ENCODE data around the gene LGALS3BP.

DNA sequence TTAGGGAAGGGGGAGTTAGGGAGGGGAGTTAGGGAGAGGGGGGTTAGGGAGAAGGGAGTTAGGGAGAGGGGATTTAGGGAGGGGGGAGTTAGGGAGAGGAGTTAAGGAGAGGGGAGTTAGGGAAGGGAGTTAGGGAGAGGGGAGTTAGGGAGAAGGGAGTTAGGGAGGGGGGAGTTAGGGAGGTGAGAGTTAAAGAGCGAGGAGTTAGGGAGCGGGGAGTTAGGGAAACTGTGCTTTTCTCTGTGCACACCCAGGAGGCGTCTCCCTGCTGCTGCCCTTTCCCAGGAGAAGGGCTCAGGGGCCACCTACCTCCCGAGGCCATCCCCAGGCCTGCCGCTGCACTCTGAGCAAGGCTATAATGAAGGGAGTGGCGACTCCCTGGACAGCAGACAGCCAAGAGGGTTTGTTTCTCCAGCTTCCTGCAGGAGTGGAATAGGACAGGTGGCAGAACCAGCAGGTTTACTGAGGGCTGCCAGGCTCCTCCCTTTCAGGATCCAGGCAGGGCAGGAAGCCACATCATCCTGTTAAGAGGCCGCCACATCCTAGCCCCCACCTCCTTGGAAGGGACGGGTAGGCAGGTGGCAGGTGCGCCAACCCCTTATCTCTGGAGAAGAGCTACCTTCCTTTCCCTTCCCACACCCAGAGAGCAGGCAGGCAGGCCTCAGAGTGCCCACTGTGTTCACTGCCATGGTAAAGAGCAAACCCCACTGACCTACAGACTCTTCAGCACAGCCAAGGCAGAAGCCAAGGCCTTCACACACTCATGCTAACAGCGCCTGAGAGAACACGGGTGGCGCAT lies 25.5 kb upstream of the LGALS3BP start:
- TF ChIP-seq CTCF (IDR thresholded peaks at IDR 0.05) (no peak), POLR2A (IDR thresholded peaks at IDR 0.05) (no peak)
